Activated CD8-positive, alpha-beta memory T cell treated with anti-CD3 and anti-CD28 coated beads for 48 hours (primary cell): ENCODE results near the gene LRRFIP1.

Experiments
- DNase-seq, 3 experiments: peaks; one replicate each; pipeline ENCODE4 v3.0.0-alpha.2; 2020; ENCODE audit warnings: low read depth in 2 of 3, low spot score in 2 of 3

Gene LRRFIP1

DNA sequence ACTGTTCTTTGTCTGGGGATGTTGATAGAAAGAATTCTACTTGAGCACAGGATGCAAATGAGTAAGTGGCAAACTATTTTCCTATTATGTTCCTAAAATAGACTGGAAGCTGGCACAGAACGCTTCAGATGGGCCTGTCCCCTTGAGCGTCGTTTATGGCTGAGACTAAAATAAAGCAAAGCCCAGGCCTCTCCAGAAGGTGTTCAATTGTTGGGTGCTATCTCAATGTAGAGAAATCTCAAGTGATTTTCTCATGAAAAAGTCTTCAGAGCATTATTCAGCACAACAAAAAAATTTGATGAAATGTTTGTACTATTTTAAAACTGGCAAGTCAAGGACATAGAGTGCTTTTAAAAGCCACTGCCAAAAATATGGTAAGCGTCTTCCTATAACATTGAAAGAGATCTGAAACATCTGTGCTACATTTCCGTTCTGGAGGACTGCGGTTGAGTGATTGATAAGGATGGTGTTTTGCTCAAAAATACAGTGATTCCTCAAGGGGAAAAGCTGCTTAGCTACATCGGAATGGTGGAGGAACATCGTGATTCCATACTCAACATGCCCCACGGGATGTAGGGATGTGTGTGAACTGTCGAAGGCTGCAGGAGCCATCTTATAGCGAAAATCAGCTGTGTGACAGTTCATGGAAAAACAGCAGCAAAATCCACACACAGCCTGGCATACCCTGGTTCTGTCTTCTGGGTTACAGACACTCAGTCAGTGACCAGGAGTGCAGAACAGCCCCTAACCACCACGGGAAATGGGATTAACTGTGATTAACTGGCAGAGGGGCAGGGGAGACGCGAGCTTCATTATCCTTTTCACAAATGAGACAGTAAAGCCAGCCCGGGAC, 10.4 kb upstream of the LRRFIP1 start:
- no peak for DNase-seq

GRCh38 chr2:237617587-237617982, 9.8 kb upstream of the LRRFIP1 start:
- no peak for DNase-seq

DNA sequence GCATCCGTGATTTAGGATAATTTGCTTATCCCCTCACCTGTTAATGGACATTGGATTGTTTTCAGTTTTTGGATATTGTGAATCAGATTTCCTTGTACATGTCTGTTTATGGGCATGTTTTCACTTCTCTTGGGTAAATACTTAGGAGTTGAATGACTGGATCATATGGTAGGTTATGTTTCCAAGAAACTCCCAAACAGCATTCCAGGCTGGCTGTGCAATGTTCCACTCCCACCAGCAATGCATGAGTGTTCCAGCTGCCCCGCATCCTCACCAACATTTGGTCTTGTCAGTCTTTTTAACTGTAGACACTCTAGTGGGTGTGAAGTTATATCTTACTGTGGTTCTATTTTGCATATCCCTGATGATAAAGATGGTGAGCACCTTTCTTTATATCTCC, 8.9 kb upstream of the LRRFIP1 start:
- no peak for DNase-seq

GRCh38 chr2:237623428-237624403, 3.7 kb upstream of the LRRFIP1 start:
- DNase-seq = no peak

GRCh38 chr2:237624565-237624964, 2.8 kb upstream of the LRRFIP1 start:
- DNase-seq = no peak

- no peak for DNase-seq
Measured at GRCh38 chr2:237625216-237625705, 2.1 kb upstream of the LRRFIP1 start.

GRCh38 chr2:237625777-237626176, 1.6 kb upstream of the LRRFIP1 start:
- no peak for DNase-seq

DNA sequence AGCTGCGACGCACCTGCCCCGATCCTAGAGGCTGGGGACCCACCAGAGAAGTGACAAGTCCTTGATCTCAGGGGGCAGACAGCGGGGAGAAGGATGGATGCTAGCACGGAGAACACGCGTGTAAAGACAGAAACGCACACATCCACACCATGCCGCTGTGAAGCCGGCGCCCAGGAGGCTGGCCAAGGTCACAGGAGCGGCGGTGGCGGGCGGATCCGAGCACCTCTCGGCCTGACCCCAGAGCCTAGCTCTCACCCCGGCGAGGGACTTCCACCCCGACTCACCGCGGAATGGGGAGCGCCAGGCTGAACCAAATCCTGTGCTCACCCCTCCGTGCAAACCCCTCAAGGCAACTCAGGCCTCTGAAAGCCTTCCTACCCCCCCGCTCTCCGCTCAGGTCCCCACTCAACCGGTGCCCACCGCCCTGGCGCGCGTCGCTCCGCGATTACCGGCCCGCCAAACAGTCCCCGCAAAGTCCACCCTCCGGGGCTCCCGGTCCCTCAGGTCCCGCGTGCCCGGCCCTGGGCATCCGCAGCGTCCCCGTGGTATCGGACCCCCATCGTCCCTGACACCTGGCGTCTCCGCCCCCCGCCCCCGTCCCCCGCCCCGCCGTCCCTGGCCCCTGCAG, 460 bp upstream of the LRRFIP1 start:
- no peak for DNase-seq

GRCh38 chr2:237628247-237629187, 1.1 kb downstream of the LRRFIP1 start:
- no peak for DNase-seq

DNA sequence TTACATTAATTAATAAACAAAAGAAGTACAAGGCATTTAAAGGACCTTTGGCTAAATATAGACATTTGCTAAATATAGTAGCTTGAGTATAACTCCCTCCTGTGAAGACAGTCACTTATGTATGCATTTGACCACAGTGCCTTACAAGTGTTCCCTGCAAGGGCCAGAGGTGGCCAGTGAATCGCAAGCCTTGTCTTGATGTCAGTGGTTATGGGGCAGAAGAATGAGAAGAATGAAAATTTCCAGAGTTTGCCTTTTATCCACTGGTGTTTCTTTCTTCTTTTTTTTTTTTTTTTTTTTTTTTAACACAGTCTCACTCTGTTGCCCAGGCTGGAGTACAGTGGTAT, 1.8 kb downstream of the LRRFIP1 start:
- no peak for DNase-seq

DNA sequence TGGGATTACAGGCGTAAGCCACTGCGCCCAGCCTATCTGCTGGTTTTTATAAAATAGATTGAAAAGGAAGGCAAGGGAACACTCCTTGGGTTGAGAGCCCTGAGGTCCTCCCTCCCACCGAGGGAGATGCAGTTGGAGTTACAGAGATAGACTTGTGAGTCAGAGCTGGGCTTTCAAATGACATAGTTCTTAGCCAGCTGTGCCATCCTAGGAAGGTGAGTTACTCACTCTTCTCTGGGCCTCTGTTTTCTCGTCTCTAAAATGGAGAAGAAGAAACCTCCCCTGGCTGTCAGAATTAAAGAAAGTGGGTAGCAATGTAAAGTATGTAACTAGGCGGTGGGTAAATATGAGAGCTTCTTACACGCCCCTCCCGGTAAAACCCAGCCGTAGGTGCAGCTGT, 2.4 kb downstream of the LRRFIP1 start:
- no peak for DNase-seq

DNA sequence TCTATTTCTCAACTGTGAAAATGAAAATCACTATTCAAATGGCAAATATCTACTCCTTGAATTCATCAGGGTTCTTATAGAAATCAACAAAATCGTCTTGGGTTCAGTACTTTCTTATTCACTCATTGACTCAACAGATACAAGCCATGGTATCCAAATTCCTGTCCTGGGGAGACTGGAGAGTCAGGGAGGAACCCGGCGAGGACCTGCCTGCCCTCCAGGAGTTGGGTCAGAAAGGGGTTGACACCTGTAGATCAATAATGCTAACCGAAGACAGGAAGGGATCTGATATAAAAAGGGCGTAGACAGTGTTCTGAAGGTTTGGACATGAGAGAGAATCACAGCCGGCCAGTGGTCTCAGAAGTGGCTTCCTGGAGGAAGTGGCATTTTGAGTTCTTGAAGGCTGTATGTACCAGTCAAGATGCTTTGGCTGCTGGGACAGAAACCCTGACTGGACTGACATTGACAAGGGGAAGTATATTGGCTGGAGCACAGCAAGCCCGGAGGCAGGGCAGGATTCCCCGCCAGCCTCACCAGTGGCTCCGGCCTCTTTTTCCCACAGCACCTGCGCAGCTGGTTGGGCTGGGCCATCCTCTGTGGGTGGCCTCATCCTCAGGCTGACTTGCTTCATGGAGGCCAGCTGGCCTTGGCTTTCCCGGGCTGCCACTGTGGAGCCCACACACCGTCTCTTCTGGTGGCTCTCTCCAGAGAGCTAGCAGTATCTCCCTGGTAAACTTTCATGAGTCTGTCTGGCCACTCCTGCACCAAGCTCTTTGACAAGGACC, 3.0 kb downstream of the LRRFIP1 start:
- DNase-seq = no peak

DNA sequence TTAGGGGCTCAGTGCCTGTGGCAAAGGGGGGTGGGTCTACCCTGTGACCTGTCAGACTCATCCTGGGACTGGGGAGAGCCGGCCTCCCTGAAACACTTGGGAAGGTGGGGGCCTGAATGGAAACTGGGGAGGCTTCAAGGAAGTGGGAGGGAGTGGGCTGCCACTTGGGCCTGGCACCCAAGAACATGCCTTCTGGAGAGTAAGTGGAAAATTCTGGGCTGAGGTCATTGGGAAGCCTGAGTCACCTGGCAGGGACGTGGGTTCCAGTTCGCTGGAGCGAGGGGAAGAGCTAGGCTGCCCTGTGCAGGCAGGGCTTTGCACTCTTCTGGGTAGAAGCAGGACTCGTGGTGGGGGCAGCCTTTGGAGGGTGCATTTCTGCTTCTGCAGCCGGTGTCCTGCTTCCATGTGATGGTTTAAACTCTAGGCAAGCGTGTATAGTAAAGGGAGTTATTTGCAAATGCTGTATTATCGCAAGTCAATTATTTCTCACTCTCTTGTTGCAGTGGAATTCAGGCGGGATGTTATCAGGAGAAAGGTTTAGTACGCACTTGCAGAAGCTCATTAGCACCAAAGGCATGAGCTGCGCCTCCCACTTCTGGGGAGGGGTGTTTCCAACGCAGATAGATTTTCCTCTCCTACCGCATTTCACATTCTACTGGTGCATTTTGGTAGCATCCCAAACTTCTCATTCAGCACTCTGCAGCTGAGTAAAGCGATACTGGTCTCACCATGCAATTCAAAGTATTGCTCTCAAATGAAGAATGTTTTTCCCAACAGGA, 3.8 kb downstream of the LRRFIP1 start:
- DNase-seq = no peak

DNA sequence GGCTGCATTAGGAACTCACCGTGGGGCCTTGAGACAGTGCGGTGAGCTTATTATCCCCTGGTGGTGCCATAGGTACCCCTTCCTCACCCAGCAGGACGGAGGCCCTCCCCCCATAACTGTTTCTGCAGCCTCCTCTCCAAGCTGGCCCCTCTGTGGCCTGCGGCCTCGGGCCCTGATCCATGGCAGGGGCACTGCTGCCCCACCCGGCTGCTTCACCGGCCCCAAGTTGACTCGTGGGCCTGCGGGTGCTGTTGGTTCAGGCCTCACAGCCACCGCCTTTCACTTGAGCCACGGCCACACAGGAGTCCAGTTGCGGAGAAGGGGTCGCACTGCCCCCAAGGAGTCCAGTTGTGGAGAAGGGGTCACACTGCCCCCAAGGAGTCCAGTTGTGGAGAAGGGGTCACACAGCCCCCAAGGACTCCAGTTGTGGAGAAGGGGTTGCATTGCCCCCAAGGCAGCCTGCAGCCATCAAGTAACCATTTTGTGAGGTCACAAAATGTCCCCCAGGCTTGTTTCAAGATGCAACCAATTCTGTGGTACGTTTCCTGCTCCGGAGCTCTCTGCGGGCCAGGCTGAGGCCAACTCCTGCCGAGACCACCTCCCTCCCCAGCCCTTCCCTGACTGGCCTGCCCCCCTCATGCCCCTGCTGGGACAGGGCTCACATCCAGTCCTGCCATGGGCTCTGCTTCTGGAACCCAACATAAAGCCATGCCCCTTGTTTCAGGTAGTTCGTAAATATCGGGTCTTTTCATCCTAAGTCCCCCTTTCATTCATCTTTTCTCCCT, 4.6 kb downstream of the LRRFIP1 start:
- DNase-seq = no peak

DNA sequence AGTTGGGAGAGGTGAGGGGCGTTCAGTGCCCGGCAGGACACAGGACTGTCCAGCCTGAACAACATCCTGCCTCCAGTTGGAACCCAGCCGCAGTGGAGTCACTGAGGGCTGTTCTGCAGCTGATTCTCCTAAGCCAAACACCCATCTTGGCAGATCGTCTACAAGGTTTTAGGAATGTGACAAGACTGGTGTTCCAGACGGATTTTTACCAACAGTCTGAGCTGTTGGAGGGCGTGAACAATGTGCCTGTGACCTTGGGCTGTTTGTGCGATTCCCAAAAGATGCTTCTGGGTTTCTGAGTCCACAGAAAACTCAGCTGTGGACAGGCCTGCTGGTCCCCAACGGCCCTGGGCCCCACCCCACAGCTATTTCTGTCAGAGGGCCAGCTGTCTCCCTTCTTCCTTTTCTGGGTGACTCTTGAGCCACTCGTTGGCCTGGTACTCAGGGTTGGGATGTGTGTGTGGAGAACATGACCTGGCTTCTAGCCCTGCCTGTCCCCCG, 5.7 kb downstream of the LRRFIP1 start:
- no peak for DNase-seq

GRCh38 chr2:237636578-237636977, 9.2 kb downstream of the LRRFIP1 start:
- no peak for DNase-seq

GRCh38 chr2:237637429-237638135, 10.2 kb downstream of the LRRFIP1 start:
- DNase-seq = no peak
